ENCODE results near the gene TFF1.

Gene TFF1

DNA sequence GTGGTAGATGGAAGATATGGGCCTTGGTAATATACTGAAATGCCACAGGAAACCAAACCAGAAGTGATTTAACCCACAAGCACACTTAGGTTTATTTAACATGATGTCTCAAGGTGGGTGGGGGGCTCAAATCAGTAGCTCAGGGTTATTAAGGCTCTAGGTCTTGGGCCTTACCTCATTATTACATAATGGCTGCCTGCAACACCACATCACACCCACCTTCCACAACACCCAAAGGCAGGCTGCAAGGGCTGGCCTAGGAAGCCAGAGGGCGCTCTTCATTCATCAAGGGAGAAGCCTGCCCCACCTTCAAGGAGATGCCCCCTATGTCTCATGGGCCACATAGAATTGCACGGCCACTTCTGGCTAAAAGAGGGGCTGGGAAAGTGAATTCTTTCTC is 6.0 kb downstream of the TFF1 start:
- no peak for DNase-seq

DNA sequence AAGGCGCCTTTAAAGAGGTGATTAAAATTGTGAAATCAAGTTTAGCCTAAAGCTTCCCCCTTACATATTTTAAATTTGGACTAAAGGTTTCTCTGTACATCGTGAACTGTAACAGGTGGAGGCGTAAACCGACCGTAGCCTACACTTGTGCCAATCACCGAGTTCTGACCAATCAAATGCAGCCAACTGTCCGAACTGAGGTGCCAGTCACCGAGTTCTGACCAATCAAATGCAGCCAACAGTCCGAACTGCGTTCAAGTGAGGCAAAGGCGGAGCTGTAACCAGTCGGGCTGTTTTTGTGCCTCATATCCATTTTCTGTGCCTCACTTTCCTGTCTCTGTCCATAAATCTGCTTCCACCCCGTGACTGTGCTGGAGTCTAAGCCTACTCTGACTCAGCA is 7.4 kb downstream of the TFF1 start:
- DNase-seq, result no peak

DNA sequence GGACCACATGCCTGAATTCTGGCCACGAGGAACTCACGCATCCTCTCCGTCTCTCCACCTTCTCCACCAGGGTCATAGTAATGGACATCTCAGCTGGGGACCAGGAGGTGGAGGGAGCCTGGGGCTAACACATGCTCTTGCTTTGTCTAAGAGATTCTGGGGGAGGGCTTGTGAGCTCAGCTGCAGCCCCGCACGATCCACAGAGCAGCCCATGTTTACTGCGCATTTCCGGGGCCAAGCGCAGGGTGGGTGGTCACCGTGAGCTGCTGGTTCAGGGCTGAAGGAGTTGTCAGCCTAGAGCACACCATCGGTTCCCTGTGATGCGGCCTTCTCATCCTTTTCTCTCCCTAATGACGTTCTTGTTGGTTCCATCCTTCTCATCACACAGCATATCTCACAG is 8.1 kb downstream of the TFF1 start:
- no peak for DNase-seq

DNA sequence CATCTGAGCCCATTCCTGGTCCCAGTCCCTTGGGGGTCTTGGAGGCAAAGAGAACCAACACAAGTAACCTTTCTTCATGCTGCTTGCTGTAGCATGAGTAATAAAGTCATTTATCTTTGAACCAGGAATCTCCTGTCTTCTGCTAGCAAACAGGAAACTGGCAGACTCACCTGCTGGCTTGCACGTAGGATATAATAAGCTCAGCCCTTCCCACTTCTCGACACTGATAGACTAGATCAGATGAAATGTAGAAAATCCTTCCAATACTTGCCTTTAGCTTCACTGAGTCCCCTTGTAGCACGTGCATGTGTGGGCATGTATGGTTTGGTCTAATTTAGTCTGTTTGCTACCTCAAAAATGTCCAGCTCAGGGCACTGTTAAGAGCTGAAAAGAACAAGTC is 9.0 kb downstream of the TFF1 start:
- DNase-seq, result no peak

DNA sequence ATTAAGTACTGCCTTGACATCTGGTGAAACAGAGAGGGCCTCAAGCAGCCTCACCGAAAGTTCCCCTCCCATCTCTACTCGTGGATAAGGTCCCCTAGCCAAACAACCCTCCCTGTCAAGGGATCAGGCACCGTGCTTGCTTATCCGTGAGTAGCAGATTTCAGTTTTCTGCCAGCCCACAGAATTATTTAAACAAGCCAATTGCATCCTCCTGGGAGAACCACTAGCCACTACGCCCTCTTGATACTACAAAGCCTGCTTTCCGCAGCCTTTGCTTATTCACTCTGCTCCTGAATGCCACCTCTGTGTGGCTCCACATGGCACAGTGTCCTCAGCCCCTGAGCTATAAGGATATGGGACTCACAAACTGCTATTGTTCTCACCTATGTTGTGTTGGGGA is 9.7 kb downstream of the TFF1 start:
- no peak for DNase-seq

DNA sequence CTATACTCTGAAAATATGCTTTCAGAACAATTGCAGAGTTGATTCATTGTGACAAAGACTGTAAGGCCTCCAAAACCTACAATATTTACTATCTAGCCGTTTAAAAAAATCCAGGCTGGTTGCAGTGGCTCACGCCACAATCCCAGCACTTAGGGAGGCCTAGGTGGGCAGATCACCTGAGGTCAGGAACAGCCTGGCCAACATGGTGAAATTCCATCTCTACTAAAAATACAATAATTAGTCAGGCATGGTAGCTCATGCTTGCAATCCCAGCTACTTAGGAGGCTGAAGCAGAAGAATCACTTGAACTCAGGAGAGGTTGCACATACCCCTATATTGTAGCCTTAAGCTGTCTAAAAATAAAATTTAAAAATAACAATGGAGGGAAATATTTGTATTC is 10.3 kb downstream of the TFF1 start:
- DNase-seq, result no peak

DNA sequence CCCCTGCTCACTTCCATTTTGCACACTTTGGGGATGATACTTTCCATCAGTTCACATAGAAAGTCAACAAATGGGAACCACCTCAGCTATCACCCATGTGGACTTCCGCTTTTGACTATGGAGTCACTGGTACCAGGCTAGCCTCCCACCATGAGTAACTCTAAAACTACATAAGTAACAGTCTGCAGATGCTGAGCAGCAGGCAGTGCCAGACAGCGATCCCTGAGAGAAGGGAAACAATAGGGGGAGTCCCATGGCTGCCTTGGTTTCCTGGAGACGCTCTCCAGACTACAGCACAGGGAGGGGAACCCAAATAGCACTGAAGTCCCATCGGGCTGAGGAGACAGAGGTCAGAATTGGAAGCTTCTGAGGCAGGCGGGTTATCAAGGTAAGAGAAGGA is 12.7 kb downstream of the TFF1 start:
- no peak for DNase-seq

DNA sequence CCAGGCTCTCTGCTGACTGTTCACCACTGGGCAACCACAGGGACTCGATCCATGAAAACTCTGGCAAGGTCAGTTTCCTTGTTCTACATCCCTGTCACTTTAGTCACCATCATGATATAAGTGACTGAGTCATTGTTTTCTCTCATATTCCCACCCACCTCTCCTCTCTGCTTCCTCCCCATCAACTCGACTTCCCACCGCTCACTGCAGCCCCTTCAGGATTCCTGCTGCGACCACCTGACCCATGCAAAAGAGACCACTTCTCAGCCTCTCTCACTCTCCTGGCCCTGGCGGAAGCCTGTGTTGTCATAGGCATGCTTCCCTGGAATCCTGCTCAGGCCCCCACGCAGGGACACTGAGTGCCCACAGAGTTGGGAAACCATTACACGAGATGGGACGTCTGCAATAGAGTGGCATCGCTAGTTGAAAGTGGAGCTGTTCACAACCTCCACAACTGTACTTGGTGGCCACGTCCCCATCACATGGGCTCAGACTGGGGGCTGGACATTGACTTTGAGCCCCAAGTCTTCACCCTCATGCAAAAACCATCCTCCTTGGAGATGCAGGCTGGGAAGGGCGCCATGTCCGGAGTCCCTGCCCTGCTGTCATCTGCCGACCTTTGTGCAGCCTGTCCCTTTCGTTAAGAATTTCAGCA is 13.8 kb downstream of the TFF1 start:
- no peak for DNase-seq

DNA sequence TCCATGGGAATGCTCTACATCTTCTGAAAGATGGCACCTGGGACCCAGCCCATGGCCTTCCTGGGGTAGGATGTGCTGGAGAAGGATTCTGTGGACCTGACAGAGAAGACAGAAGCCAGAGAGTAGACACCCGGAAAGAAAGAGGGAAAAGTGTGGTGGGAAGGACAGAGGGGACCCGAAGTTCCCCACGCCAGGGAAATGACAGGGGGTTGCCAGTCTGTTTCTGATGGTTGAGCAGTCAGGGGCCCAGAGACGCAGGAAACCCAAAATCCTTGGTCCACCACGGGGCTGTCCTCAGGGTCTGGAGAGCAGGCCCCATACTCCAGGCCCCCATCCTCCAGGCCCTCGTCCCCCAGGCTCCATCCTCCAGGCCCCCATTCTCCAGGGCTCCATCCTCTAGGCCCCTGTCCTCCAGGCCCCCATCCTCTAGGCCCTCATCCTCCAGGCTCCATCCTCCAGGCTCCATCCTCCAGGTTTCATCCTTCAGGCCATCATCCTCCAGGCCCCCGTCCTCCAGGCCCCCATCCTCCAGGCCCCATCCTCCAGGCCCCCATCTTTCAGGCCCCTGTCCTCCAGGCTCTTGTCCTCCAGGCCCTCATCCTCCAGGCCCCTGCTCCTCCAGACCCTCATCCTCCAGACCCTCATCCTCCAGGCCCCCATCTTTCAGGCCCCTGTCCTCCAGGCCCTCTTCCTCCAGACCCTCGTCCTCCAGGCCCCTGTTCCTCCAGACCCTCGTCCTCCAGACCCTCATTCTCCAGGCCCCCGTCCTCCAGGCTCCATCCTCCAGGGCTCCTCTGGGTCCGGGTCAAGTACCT is 14.5 kb downstream of the TFF1 start:
- no peak for DNase-seq

DNA sequence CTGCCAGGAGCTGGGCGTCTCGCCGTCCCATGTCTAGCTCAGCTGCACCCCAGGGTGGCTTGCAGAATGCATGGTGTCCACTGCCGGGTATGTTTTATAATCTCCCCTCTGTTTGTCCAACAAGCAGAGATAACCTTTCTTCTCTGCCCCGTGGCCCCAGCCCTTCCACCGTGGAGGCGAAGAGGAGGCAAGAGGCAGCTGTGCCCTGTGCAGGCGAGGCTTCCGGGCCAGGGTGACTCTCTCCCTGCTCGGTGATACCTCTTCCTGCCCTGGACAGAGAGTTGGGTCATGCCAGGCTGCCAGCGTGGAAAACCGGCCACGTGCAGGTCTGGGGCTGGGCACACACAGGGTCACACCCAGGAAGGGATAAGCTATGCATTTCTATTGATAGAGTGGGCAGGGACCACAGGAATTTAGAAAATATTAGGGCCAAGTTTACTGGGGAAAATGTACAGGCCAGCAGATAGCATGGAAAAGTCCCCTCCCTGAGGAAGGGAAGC is 15.4 kb downstream of the TFF1 start, which contains the start of gene TFF2:
TSS of gene TFF2 (minus strand) at position 68 of the 500 bp plus-strand sequence. CDS start at position 31, 37 bp downstream.
- DNase-seq, result no peak

DNA sequence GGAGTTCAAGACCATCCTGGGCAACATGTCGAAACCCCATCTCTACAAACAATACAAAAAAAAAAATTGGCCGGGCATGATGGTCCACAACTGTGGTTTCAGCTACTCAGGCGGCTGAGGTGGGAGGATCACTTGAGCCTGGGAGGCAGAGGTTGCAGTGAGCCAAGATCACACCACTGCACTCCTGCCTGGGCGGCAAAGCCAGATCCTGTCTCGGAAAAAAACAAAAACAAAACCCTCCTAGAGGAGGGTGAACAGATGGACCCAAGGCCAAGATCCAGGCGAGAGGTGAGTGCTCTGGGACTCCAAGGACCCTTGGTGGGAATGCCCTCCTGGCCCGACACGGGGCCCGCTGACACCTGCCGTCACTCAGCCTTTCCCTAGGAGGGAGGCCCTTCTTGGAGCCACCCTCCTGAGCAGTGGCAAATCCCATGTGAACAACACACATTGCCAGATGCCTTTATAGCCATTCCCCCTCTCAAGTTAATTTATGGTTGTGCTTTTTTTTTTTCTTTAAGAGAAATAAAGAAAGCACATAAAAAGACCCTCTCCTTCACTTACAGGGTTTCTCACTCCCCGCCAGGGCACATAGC is 15.9 kb downstream of the TFF1 start:
- no peak for DNase-seq

DNA sequence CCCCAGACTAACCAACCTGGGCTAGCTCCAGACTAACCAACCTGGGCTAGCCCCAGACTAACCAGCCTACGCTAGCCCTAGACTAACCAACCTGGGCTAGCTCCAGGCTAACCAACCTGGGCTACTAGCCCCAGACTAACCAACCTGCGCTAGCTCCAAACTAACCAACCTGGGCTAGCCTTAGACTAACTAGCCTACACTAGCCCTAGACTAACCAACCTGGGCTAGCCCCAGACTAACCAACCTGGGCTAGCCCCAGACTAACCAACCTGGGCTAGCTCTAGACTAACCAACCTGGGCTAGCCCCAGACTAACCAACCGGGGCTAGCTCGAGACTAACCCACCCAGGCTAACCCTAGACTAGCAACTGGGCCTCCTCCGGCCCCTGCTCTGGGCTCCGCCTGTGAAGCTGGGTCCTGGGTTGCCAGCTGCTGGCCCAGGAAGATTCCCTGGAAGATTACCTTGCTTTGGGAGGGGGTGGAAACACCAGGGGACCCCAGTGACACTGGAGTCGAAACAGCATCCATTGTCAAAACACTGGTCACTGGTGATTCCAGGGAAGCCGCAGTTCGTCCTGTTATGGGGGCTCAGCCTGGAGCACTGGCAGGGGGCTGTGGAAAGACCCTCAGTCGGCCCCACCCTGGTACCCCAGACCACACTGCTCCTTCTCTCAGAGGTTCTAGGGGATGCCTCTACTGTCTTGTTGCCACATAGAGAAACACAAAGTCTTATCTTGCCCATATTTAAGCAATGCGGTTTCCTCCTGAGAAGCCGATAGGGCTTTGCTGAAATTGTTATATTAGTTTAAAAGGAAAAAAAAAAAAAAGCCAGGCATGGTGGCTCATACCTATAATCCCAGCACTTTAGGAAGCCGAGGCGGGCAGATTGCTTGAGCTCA is 16.7 kb downstream of the TFF1 start:
- DNase-seq, result no peak

DNA sequence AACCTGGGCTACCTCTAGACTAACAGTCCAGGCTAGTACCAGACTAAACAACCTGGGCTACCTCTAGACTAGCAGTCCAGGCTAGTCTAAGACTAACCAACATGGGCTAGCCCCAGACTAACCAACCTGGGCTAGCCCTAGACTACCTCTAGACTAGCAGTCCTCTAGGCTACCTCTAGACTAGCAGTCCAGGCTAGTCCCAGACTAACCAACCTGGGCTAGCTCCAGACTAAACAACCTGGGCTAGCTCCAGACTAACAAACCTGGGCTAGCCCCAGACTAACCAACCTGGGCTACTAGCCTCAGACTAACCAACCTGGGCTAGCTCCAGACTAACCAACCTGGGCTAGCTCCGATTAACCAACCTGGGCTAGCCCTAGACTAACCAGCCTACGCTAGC is 17.6 kb downstream of the TFF1 start:
- DNase-seq, result no peak

DNA sequence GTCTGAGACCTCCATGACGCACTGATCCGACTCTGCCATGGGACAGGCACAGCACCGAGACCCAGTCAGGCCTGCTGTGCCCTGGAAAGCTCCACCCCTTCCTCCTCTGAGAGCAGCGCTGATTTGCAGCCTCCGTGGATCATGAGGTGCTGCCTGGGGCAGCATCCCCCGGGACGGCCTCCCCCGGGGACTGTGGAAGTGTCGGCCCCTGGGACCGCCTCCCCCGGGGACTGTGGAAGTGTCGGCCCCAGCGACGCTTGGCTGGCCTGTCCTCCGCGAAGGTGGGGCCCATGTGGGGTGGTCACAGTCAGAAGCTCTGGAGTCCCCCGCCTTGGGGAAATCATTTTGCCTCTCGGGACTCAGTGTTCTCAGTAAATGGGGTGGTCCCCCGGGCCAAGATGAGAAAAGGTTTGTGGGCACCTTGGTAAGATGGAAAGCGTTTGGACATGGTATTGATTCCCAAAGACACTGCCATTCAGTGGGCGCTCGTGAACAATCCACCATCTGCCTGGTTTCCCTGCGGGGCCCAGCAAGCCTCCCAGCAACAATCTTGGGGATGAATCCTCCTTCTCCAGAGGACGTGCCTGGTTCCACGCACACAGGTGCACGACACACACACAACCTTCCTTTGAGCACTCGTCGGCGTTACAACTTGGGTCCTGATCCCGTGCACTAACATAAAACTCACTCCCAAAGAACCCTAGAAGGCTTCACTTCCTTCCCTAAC is 18.6 kb downstream of the TFF1 start:
- DNase-seq, result no peak

DNA sequence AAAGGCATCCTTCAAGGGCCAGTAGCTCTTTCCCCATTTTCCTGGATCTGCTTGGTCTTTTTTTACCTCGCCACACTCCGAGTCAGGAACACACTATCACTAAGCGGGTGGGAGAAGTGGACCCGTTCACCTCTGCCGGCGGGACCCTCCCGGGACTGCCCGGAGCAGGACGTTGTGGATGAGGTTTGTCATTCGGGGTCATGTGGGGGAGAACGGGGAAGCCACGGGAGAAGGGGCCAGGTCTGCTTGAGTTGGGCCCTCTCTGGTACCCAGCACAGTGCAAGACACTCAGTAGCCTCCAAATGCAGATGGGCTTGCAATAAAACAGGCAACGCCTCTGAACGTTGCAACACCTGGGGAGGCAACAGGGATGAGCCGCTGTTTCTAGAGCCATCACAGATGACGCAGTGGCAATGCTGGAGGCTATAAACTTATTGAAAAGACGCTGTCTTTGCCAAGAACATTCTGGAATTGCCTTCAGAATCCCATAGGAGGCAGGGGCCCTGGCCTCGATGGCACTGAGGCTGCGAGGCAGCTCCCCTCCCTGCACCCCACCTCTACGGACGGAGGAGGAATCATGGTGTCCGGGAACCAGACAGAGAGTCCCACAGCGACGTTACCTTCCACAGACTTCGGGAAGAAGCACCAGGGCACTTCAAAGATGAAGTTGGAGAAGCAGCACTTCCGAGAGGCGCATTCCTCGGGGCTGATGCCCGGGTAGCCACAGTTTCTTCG is 19.3 kb downstream of the TFF1 start:
- no peak for DNase-seq

DNA sequence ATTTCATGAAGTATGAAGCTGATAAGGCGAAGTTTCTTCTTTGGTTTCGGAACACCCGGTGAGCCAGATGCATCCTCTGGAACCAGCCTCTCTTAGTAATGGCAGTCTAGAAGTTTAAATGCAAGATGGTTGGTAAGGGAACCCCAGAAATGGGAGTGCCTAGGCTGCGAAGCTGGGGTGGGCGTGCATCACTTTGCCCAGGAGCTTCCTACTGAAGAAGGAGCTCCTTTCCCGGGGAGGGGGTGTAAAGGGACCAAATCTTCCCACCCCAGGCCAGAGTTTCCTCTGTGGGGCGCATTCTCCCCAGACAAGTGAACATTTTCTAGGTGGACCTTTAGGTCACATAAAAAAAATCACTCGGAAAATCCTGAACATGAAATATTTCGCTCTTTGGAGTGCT is 19.9 kb downstream of the TFF1 start:
- no peak for DNase-seq

DNA sequence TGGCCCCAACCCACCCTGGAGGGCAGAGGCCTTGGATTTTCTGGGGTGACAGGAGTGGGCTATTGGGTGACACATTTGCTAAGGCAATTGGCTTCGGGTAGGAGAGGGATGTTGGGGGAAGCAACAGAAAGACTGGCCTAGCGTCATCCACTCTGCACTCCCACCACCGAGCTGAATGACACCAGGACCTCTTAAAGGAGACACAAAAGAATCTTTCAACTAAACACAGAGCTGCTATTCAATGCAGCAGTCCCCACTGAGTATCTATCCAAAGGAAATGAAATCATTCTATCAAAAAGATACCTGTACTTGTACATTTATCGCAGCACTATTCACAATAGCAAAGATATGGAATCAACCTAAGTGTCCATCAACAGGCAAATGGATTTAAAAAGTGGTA is 21.7 kb downstream of the TFF1 start:
- no peak for DNase-seq

DNA sequence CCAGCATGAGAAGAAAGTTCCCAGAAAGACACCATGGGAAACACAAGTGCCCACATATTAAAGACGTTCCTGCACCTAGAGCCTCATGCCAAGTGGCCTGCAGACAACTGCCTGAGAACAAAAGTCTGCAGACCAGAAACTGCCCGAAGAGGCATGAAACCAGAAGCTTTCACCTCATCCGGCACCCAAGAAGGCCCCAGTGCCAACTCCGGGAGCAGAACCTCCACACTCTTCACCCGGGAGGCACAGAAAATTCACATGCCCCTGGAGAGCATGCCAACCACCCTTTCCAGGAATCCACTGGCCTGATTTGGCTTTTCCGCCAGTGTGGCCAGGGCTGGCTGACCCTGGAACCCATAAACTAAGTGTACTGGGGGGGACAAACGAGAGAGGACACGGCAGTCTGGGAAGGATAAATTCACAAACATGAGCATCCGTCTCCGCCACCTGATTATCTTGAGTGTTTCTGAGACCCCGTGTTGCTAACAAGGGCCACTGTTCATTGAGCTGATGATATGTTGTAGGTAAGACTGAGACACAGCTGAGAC is 22.3 kb downstream of the TFF1 start:
- DNase-seq, result no peak

DNA sequence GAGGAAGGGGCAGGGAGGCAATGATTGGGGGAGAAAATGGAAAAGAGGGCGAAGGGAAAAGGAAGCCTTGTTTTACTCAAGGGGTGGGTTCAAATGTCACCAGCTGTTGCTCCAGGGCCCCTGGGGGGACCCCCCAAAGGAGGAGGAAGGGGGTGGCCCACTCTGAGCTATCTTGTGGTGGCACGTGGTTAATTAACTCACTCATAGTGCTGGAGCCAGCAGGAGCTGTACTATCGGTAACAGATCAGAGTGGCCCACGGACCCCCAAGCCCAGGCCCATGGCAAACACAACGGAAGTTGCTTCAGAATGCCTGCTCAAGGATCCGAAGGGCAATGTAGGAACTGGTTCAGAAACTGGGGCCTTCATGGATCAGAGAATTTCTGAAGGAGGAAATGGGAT is 22.8 kb downstream of the TFF1 start:
- DNase-seq, result no peak

DNA sequence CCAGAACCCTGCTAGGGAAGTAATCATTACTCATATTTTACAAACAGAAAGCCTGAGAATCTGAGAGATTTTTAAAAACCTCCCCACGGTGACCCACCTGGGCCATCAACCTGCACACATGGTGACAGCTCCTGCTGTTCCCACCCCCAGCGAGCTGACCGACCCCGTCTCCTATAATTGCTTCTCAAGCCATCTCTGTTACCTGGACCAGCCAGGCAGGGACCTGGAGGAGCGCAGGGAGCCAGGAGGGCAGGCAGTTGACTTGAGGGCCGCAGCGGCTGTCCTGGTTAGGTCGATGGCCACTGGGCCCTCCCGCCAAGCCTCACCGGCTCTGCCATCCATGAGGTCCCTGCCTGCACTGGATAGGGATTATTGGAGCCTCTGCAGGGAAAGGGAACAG is 23.2 kb downstream of the TFF1 start:
- DNase-seq, result no peak
